ENCODE results near the gene GNPAT. TPM values are rescaled to one million over a fixed set of nuclear protein-coding genes. Genes with fewer than 3 reads are reported as not detected.

GNPAT gene
- total RNA-seq, 1 experiment from 2014 or later: 42.8 TPM

- no peak overlapping the region for H3K4me3 ChIP-seq (replicated peaks in 1 of 2; ENCODE audit: low read depth in 1 of 2, low read length in 2 of 2)
- no peak for ATAC-seq
- intact Hi-C loops (cut with micrococcal nuclease): no loop called here
- H3K27ac ChIP-seq (ENCODE audit: low read depth, low read length): no peak overlapping the region
- no peak for DNase-seq (ENCODE audit: low read depth, low spot score)
- H3K27me3 ChIP-seq (ENCODE audit: insufficient read depth, low read length): no peaks in the 10 kb centered on the region
- ChIA-PET CTCF (no interaction called here), RAD21 (ENCODE audit: low non-redundant PET in 1 of 2, low total read pairs in 2 of 2, uncharacterized antibody in 2 of 2, unreplicated experiment in 2 of 2) (no interaction called here), POLR2A (no interaction called here)
- H3K4me1 ChIP-seq (ENCODE audit: control insufficient read depth in 1 of 2, insufficient read depth in 2 of 2, low read length in 2 of 2): peaks cover 9 to 13% of the 10 kb centered on the region in 2 experiments
- H3K79me2 ChIP-seq (ENCODE audit: insufficient read depth, low read length): no peaks in the 10 kb centered on the region
- H3K9me3 ChIP-seq (ENCODE audit: control insufficient read depth in 1 of 2, insufficient read depth in 1 of 2, low read depth in 1 of 2, low read length in 2 of 2): no peaks in the 10 kb centered on the region
- BruUV-seq (replicated peaks): no TSS peak
- no peaks in the 10 kb centered on the region for H4K20me1 ChIP-seq (ENCODE audit: insufficient read depth)
- TF ChIP-seq EZH2phosphoT487 (IDR thresholded peaks at IDR 0.05; ENCODE audit: borderline replicate concordance) (no peak), SP1 (IDR thresholded peaks at IDR 0.05; ENCODE audit: low read depth) (no peak)
- H3K9ac ChIP-seq (ENCODE audit: low read length): no peak overlapping the region
- peaks cover 6 to 11% of the 10 kb centered on the region in 2 experiments; a peak in 2 of 4 replicates for H3K36me3 ChIP-seq (ENCODE audit: control insufficient read depth in 1 of 2, insufficient read depth in 2 of 2, low read length in 2 of 2)
- no peak overlapping the region for H2AFZ ChIP-seq (ENCODE audit: low read depth, low read length, poor library complexity, severe bottlenecking)
- H3K9me2 ChIP-seq (ENCODE audit: insufficient read depth): no peaks in the 10 kb centered on the region
- no peak overlapping the region for H3K4me2 ChIP-seq (ENCODE audit: low read length)
These were observed 38.7 kb downstream of the GNPAT start for GRCh38 chr1:231279683-231280082.

GRCh38 chr1:231284441-231284840, 43.4 kb downstream of the GNPAT start:
- no peak overlapping the region for H3K9ac ChIP-seq (ENCODE audit: low read length)
- no peaks in the 10 kb centered on the region for H4K20me1 ChIP-seq (ENCODE audit: insufficient read depth)
- TF ChIP-seq SRF (IDR thresholded peaks at IDR 0.05; ENCODE audit: low read depth) (no peak), YY1 (IDR thresholded peaks at IDR 0.05; ENCODE audit: extremely low read depth, insufficient replicate concordance, low read depth, low read length) (no peak), ZBTB33 (IDR thresholded peaks at IDR 0.05; ENCODE audit: extremely low read depth, insufficient replicate concordance, low read length) (no peak), CBX3 (IDR thresholded peaks at IDR 0.05; ENCODE audit: low read depth) (no peak), EZH2phosphoT487 (IDR thresholded peaks at IDR 0.05; ENCODE audit: borderline replicate concordance) (no peak), FOSL1 (IDR thresholded peaks at IDR 0.05; ENCODE audit: low read depth) (no peak), EGR1 (IDR thresholded peaks at IDR 0.05; ENCODE audit: low read depth) (no peak), SIN3A (IDR thresholded peaks at IDR 0.05; ENCODE audit: low read depth) (no peak), TCF7L2 (IDR thresholded peaks at IDR 0.05; ENCODE audit: borderline replicate concordance, extremely low read depth, insufficient read depth, insufficient read length) (no peak)
- no peaks in the 10 kb centered on the region for H3K79me2 ChIP-seq (ENCODE audit: insufficient read depth, low read length)
- ChIA-PET RAD21 (ENCODE audit: low non-redundant PET in 1 of 2, low total read pairs in 2 of 2, uncharacterized antibody in 2 of 2, unreplicated experiment in 2 of 2) (no interaction called here), CTCF (no interaction called here), POLR2A (no interaction called here)
- no TSS peak for BruUV-seq (replicated peaks)
- no peaks in the 10 kb centered on the region for H3K27me3 ChIP-seq (ENCODE audit: insufficient read depth, low read length)
- no peaks in the 10 kb centered on the region for H3K36me3 ChIP-seq (ENCODE audit: control insufficient read depth in 1 of 2, insufficient read depth in 2 of 2, low read length in 2 of 2)
- DNase-seq (ENCODE audit: low read depth, low spot score) (no peak), ATAC-seq (no peak)
- no peak overlapping the region for H3K27ac ChIP-seq (ENCODE audit: low read depth, low read length)
- intact Hi-C loops (cut with micrococcal nuclease): no loop called here
- no peak overlapping the region for H2AFZ ChIP-seq (ENCODE audit: low read depth, low read length, poor library complexity, severe bottlenecking)
- no peak overlapping the region for H3K4me3 ChIP-seq (replicated peaks in 1 of 2; ENCODE audit: low read depth in 1 of 2, low read length in 2 of 2)
- H3K4me1 ChIP-seq (ENCODE audit: control insufficient read depth in 1 of 2, insufficient read depth in 2 of 2, low read length in 2 of 2): peaks cover 0 to under 1% of the 10 kb centered on the region in 2 experiments; a peak in 1 of 4 replicates
- H3K9me2 ChIP-seq (ENCODE audit: insufficient read depth): no peaks in the 10 kb centered on the region
- H3K9me3 ChIP-seq (ENCODE audit: control insufficient read depth in 1 of 2, insufficient read depth in 1 of 2, low read depth in 1 of 2, low read length in 2 of 2): no peaks in the 10 kb centered on the region
- no peak overlapping the region for H3K4me2 ChIP-seq (ENCODE audit: low read length)
